GM21619 (cell line): ENCODE measurements around the gene GCDH.
"Not testable (repeated sequence)": the region's sequence is repeated elsewhere in the genome, so short reads cannot be mapped to it uniquely, and the experiment has no call there.

Experiments used
- ATAC-seq: cut with Tn5 transposase; IDR thresholded peaks from one replicate; pipeline ENCODE4 v1.9.1; 2021; ENCODE audit not compliant: unreplicated experiment

Gene GCDH

GRCh38 chr19:12899891-12900518 lies 9.0 kb downstream of the GCDH start:
- peak; percentile 63 for ATAC-seq

- no peak for ATAC-seq
Measured at GRCh38 chr19:12907166-12907565, 16.2 kb downstream of the GCDH start.

GRCh38 chr19:12912571-12912970 lies 21.6 kb downstream of the GCDH start:
- no peak for ATAC-seq

- ATAC-seq: no peak
Measured at GRCh38 chr19:12913011-12913561, 22.1 kb downstream of the GCDH start.

GRCh38 chr19:12913851-12914690 lies 23.1 kb downstream of the GCDH start:
- ATAC-seq: no peak

GRCh38 chr19:12915860-12916259 lies 24.9 kb downstream of the GCDH start:
- not testable (repeated sequence) for ATAC-seq

- ATAC-seq: no peak
Measured at GRCh38 chr19:12918253-12918652, 27.3 kb downstream of the GCDH start.

GRCh38 chr19:12921047-12921446 lies 30.1 kb downstream of the GCDH start:
- no peak for ATAC-seq

- ATAC-seq: no peak
Measured at GRCh38 chr19:12922959-12923358, 32.0 kb downstream of the GCDH start.

- no peak for ATAC-seq
Measured at GRCh38 chr19:12924621-12925310, 33.8 kb downstream of the GCDH start.

- no peak for ATAC-seq
Measured at GRCh38 chr19:12930002-12930645, 39.2 kb downstream of the GCDH start.

- no peak for ATAC-seq
Measured at GRCh38 chr19:12932392-12933286, 41.7 kb downstream of the GCDH start.

GRCh38 chr19:12933287-12934072 lies 42.5 kb downstream of the GCDH start, which contains the start of gene FARSA:
Gene FARSA, minus strand, starts transcription at chr19:12933711. Its CDS starts 15 bp downstream, at chr19:12933696.
- peak; percentile 37 for ATAC-seq

- ATAC-seq: no peak
Measured at GRCh38 chr19:12935071-12935470, 44.1 kb downstream of the GCDH start.

GRCh38 chr19:12936582-12936981 lies 45.6 kb downstream of the GCDH start:
- ATAC-seq: no peak

- no peak for ATAC-seq
Measured at GRCh38 chr19:12937093-12937926, 46.4 kb downstream of the GCDH start.

GRCh38 chr19:12937927-12938778 lies 47.2 kb downstream of the GCDH start, which contains the start of gene CALR:
Gene CALR, plus strand, starts transcription at chr19:12938609. Its CDS starts 71 bp downstream, at chr19:12938680.
- ATAC-seq: peak; percentile 82
